A172 (cell line): ENCODE results near the gene CYBA. TPM values are rescaled to one million over a fixed set of nuclear protein-coding genes. Genes with fewer than 3 reads are reported as not detected.

Experiments used
- DNase-seq: peaks from one replicate; pipeline ENCODE4 v3.0.0-alpha.2; 2015; ENCODE audit warnings: low spot score
- total RNA-seq: library from RNA; depleted of rRNA; stranded (reverse); fragments of >200 nt; shearing (Covaris generic); gene quantifications from 2 replicates; pipeline ENCODE4 v1.2.3, GENCODE V29; 2014

CYBA gene
- total RNA-seq, 1 experiment from 2014 or later = 0.19 TPM

GRCh38 chr16:88631920-88632586 is 18.8 kb downstream of the CYBA start:
- no peak for DNase-seq

- no peak for DNase-seq
Observed at GRCh38 chr16:88631384-88631783, 19.5 kb downstream of the CYBA start.

- no peak for DNase-seq
Observed at GRCh38 chr16:88630941-88631340, 19.9 kb downstream of the CYBA start.

- no peak for DNase-seq
Observed at GRCh38 chr16:88630433-88630832, 20.4 kb downstream of the CYBA start.

- no peak for DNase-seq
Observed at GRCh38 chr16:88629835-88630234, 21.0 kb downstream of the CYBA start.

GRCh38 chr16:88628512-88628974 is 22.3 kb downstream of the CYBA start:
- peak; percentile 35 for DNase-seq

GRCh38 chr16:88627531-88628411 is 23.1 kb downstream of the CYBA start:
- DNase-seq = no peak

- no peak for DNase-seq
Observed at GRCh38 chr16:88626646-88627045, 24.2 kb downstream of the CYBA start.

- no peak for DNase-seq
Observed at GRCh38 chr16:88624977-88625576, 25.8 kb downstream of the CYBA start.

GRCh38 chr16:88624481-88624880 is 26.4 kb downstream of the CYBA start:
- no peak for DNase-seq

- no peak for DNase-seq
Observed at GRCh38 chr16:88623858-88624257, 27.0 kb downstream of the CYBA start.

GRCh38 chr16:88622866-88623265 is 28.0 kb downstream of the CYBA start:
- DNase-seq = no peak

- no peak for DNase-seq
Observed at GRCh38 chr16:88622125-88622524, 28.7 kb downstream of the CYBA start.

- no peak for DNase-seq
Observed at GRCh38 chr16:88619859-88620815, 30.7 kb downstream of the CYBA start.

GRCh38 chr16:88618956-88619667 is 31.7 kb downstream of the CYBA start:
- no peak for DNase-seq

GRCh38 chr16:88618182-88618955 is 32.5 kb downstream of the CYBA start:
- DNase-seq = no peak

GRCh38 chr16:88617268-88618031 is 33.4 kb downstream of the CYBA start:
- no peak for DNase-seq

- DNase-seq = no peak
Observed at GRCh38 chr16:88616736-88617135, 34.1 kb downstream of the CYBA start.

GRCh38 chr16:88616320-88616719 is 34.5 kb downstream of the CYBA start:
- DNase-seq = no peak
